ENCODE data around the gene MYO9B.
"Not testable (repeated sequence)": the region's sequence is repeated elsewhere in the genome, so short reads cannot be mapped to it uniquely, and the experiment has no call there.

Gene MYO9B

DNA sequence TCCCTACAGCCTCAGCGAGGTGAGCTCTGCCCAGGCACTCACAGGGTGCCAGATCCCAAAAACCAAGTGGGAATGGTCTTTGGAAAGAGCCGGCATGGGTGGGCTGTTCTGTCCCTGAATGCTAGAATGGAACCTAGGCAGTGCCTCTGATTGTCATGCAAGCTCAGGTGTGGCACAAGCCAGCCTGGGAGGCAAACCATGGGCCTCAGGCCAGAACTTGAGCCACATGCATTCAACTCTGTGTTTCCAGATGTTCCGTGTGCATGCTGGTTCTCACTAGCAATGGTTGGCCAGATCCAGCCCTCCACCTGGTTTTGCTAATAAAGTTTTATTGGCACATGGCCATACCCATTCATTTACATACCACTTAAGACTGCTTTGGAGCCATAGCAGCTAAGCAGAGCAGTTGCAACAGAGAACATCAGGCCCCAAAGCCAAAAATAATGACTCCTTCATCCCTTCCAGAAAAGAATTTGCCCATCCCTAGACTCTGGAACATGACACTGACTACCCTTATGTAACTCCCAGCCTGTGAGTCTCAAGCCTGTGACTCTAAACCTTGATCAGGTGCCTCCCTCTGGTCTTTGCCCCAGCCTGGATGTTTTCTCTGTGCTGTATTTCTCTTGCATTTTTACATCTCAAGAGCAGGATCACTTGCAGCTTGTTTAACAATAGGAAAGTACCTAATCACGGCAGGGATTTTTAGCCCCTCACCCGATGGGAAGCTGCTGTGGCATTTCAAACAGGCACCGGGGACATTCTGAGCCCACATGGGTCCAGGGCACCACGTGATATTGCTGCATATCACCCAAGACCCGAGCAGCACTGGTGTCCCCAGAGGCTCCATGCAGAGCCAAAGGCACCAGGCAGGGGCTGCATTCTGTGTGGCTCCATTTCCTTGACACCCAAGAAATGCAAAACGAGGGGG, 84.2 kb downstream of the MYO9B start:
- peaks cover 58% of the 10 kb centered on the region for H3K36me3 ChIP-seq (replicated peaks; ENCODE audit: low read depth, low read length)
- TF ChIP-seq EZH2phosphoT487 (IDR thresholded peaks at IDR 0.05; ENCODE audit: low read depth): no peak
- TF ChIP-seq CTCF (IDR thresholded peaks at IDR 0.05; ENCODE audit: low read depth, low read length): no peak
- no peaks in the 10 kb centered on the region; the same call in 1 of the 2 replicates for H4K20me1 ChIP-seq (ENCODE audit: insufficient read depth, low read length)
- H3K9ac ChIP-seq (ENCODE audit: low read length): no peak overlapping the region
- H3K9me3 ChIP-seq (ENCODE audit: insufficient read depth, low read length): no peaks in the 10 kb centered on the region
- no peaks in the 10 kb centered on the region for H3K79me2 ChIP-seq (ENCODE audit: low read length)
- H3K4me3 ChIP-seq (ENCODE audit: low read length): no peak overlapping the region
- no peaks in the 10 kb centered on the region for H3K4me1 ChIP-seq (ENCODE audit: low read length)
- no peak overlapping the region for H3K27ac ChIP-seq (ENCODE audit: low read length)
- H3K27me3 ChIP-seq (ENCODE audit: low read depth, low read length): no peaks in the 10 kb centered on the region
- no peak overlapping the region for H2AFZ ChIP-seq (ENCODE audit: low read depth, low read length)
- H3K4me2 ChIP-seq (ENCODE audit: low read length): no peak overlapping the region

DNA sequence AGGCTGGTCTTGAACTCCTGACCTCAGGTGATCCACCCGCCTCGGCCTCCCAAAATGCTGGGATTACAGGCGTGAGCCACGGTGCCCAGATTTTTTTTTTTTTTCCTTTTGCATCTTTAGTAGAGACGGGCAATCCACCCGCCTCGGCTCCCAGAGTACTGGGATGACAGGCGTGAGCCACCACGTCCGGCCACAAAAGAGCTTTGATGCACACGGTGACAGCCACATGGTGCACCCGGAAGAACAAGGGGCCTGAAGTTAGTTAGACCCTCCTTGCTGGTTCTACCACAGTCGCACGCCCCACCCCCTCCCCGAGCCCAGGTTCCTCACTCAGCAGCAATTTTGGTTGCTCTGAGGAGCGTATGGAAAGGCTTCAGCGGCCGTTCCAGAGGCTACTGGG, 85.3 kb downstream of the MYO9B start:
- Histone ChIP-seq H3K4me2 (ENCODE audit: low read length) (no peak overlapping the region), H3K36me3 (replicated peaks; ENCODE audit: low read depth, low read length) (peaks cover 60% of the 10 kb centered on the region), H3K27ac (ENCODE audit: low read length) (no peak overlapping the region), H2AFZ (ENCODE audit: low read depth, low read length) (no peak overlapping the region), H3K4me1 (ENCODE audit: low read length) (no peaks in the 10 kb centered on the region), H3K27me3 (ENCODE audit: low read depth, low read length) (no peaks in the 10 kb centered on the region), H3K79me2 (ENCODE audit: low read length) (no peaks in the 10 kb centered on the region), H4K20me1 (ENCODE audit: insufficient read depth, low read length) (no peaks in the 10 kb centered on the region; the same call in 1 of the 2 replicates), H3K9ac (ENCODE audit: low read length) (no peak overlapping the region), H3K9me3 (ENCODE audit: insufficient read depth, low read length) (no peaks in the 10 kb centered on the region), H3K4me3 (ENCODE audit: low read length) (no peak overlapping the region)
- TF ChIP-seq CTCF (IDR thresholded peaks at IDR 0.05; ENCODE audit: low read depth, low read length) (no peak), EZH2phosphoT487 (IDR thresholded peaks at IDR 0.05; ENCODE audit: low read depth) (no peak)

- H2AFZ ChIP-seq (ENCODE audit: low read depth, low read length); H3K27ac ChIP-seq (ENCODE audit: low read length); H3K4me1 ChIP-seq (ENCODE audit: low read length); H3K4me2 ChIP-seq (ENCODE audit: low read length); H3K27me3 ChIP-seq (ENCODE audit: low read depth, low read length); H3K4me3 ChIP-seq (ENCODE audit: low read length); H4K20me1 ChIP-seq (ENCODE audit: insufficient read depth, low read length); H3K9me3 ChIP-seq (ENCODE audit: insufficient read depth, low read length); H3K79me2 ChIP-seq (ENCODE audit: low read length); H3K9ac ChIP-seq (ENCODE audit: low read length): not testable (repeated sequence)
- H3K36me3 ChIP-seq (replicated peaks; ENCODE audit: low read depth, low read length): peaks cover 64% of the 10 kb centered on the region
Observed at GRCh38 chr19:17162131-17162530, 86.6 kb downstream of the MYO9B start.

- Histone ChIP-seq H2AFZ (ENCODE audit: low read depth, low read length) (no peak overlapping the region), H3K36me3 (replicated peaks; ENCODE audit: low read depth, low read length) (peaks cover 64% of the 10 kb centered on the region), H3K27me3 (ENCODE audit: low read depth, low read length) (no peaks in the 10 kb centered on the region), H3K4me2 (ENCODE audit: low read length) (no peak overlapping the region), H4K20me1 (ENCODE audit: insufficient read depth, low read length) (no peaks in the 10 kb centered on the region; the same call in 1 of the 2 replicates), H3K79me2 (ENCODE audit: low read length) (no peaks in the 10 kb centered on the region), H3K9me3 (ENCODE audit: insufficient read depth, low read length) (no peaks in the 10 kb centered on the region), H3K4me1 (ENCODE audit: low read length) (no peaks in the 10 kb centered on the region), H3K9ac (ENCODE audit: low read length) (no peak overlapping the region), H3K27ac (ENCODE audit: low read length) (no peak overlapping the region), H3K4me3 (ENCODE audit: low read length) (no peak overlapping the region)
- no peak for TF ChIP-seq CTCF (IDR thresholded peaks at IDR 0.05; ENCODE audit: low read depth, low read length)
- TF ChIP-seq EZH2phosphoT487 (IDR thresholded peaks at IDR 0.05; ENCODE audit: low read depth): no peak
Observed at GRCh38 chr19:17162580-17162979, 87.0 kb downstream of the MYO9B start.

Measured in OCI-LY3 (cell line).